Smooth muscle cell of the umbilical artery (primary cell): Measurements from ENCODE around the gene CBARP. TPM values are rescaled to one million over a fixed set of nuclear protein-coding genes. Genes with fewer than 3 reads are reported as not detected.

Source experiments
- total RNA-seq: library from RNA; depleted of rRNA; stranded (reverse); fragments of >200 nt; gene quantifications from 2 replicates; pipeline ENCODE4 v1.2.3, GENCODE V29; 2014

Gene CBARP
- 4.2 and 9.7 TPM in 2 replicates for total RNA-seq

DNA sequence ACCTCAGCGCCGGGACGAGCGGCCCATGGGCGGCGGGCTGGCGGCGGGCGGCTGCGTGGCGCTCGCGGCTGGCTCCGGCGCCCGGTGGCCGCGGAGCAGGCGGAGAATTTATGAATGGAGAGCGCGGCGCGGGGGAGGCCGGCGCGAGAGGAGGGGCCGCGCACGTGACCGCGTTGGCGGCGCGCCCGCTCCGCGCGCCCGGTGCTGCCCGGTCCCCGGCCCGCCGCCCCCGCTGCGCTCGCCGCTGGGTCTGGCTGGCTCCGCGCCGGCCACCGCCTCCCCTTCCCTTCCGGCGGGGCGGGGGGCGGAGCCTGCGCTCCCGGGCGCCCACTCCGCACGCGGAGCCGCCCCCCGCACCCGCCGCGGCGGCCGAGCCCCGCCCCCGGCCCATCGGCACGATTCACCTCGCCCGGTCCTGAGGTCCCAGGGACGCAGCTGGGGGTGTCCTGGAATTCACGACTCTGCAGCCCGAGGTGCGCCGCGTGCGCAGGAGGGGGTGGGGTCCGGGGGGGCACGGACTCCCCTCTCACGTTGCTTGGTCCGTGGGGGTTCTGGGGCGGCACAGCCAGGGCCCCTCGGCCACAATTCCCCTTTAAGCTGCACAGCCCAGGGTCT, at the start of gene CBARP:
CBARP (minus strand) TSS at position 252 of the 615 bp plus-strand sequence. CDS start 1,905 bp downstream, outside the sequence.

GRCh38 chr19:1285737-1286360, 48.0 kb upstream of the CBARP start, which contains the start of gene EFNA2:
EFNA2 (plus strand) TSS chr19:1285873; CDS start chr19:1286169, 296 bp downstream.

GRCh38 chr19:1275260-1275975, 37.6 kb upstream of the CBARP start, which contains the start of gene FAM174C:
FAM174C (plus strand) TSS chr19:1275530; CDS start chr19:1275550, 20 bp downstream.

DNA sequence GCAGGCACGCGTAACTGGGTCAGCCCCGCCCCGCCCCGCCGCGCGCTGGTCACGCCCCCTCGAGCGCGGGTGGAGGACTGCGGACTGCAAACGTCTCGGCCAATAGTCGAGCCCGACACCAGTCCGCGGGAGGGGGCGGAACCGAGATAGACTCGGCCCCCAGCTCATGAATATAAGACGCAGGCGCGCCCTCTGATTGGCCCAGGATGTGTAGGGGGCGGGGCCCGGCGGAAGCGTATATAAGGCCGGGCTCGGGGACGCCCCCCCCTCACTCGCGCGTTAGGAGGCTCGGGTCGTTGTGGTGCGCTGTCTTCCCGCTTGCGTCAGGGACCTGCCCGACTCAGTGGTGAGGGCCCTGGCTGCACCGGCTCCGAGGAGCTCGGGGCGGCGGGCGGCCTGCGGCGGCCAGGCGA, 31.3 kb upstream of the CBARP start, which contains the start of gene CIRBP:
CIRBP (plus strand) TSS at position 268 of the 413 bp plus-strand sequence. CDS start 1,602 bp downstream, outside the sequence.

GRCh38 chr19:1248139-1248785, 10.5 kb upstream of the CBARP start, which contains the start of gene MIDN:
MIDN (plus strand) TSS chr19:1248583; CDS start chr19:1250297, 1,714 bp downstream.

DNA sequence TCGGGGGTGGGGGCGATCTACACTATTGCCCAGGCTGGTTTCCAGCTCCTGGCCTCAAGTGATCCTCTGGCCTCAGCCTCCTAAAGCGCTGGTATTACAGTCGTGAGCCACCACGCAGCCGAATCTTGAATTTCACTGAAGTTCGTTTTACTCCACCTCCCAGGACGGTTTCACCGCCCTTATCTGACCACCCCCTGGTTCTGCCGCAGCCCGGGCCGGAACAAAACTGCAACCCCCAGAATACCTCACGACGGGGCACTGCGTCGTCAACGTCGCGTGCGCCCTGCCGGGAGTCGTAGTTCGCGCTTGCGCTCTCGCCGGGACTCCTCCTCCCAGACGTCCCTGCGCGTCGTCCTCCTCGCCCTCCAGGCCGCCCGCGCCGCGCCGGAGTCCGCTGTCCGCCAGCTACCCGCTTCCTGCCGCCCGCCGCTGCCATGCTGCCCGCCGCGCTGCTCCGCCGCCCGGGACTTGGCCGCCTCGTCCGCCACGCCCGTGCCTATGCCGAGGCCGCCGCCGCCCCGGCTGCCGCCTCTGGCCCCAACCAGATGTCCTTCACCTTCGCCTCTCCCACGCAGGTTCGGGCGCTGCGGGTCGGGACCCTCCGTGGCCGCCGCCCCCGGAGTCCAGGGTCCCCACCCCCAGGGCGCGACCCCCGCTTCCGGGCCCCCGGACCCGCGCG, 3.8 kb upstream of the CBARP start, which contains the start of gene ATP5F1D:
ATP5F1D (plus strand) TSS at position 335 of the 679 bp plus-strand sequence; CDS start at position 435, 100 bp downstream.

GRCh38 chr19:1205114-1206099, 32.4 kb downstream of the CBARP start, which contains the start of gene STK11:
STK11 (plus strand) TSS chr19:1205778; CDS start chr19:1206914, 1,136 bp downstream.

Other genes with a start within 250 kb of the CBARP start
- 0.59 and 0.65 TPM in 2 replicates for gene GRIN3B, start 237.6 kb downstream of the CBARP start, total RNA-seq
- 67.4 and 96.1 TPM in 2 replicates for gene TMEM259, start 216.9 kb downstream of the CBARP start, total RNA-seq
- gene RNU6-2, start 216.5 kb downstream of the CBARP start, total RNA-seq = not detected in 2 replicates
- 284 and 606 TPM in 2 replicates for gene CNN2, start 211.4 kb downstream of the CBARP start, total RNA-seq
- 9.2 and 10.2 TPM in 2 replicates for gene ABCA7, start 197.9 kb downstream of the CBARP start, total RNA-seq
- 0.89 and 0.97 TPM in 2 replicates for gene ARHGAP45, start 170.8 kb downstream of the CBARP start, total RNA-seq
- 63.5 and 107 TPM in 2 replicates for gene POLR2E, start 142.6 kb downstream of the CBARP start, total RNA-seq
- 159 and 328 TPM in 2 replicates for gene GPX4, start 134.0 kb downstream of the CBARP start, total RNA-seq
- gene SBNO2, start 63.7 kb downstream of the CBARP start, total RNA-seq = 46.3 and 72.7 TPM in 2 replicates
- 79.6 and 82.9 TPM in 2 replicates for gene STK11, start 32.2 kb downstream of the CBARP start, total RNA-seq
- 16.0 and 31.6 TPM in 2 replicates for gene ATP5F1D, start 3.7 kb upstream of the CBARP start, total RNA-seq
- 23.2 and 32.6 TPM in 2 replicates for gene MIDN, start 10.6 kb upstream of the CBARP start, total RNA-seq
- 101 and 177 TPM in 2 replicates for gene CIRBP, start 31.3 kb upstream of the CBARP start, total RNA-seq
- 23.8 and 45.4 TPM in 2 replicates for gene FAM174C, start 37.5 kb upstream of the CBARP start, total RNA-seq
- gene EFNA2, start 47.9 kb upstream of the CBARP start, total RNA-seq = not detected in 2 replicates
- 53.2 and 65.3 TPM in 2 replicates for gene NDUFS7, start 145.9 kb upstream of the CBARP start, total RNA-seq
- 30.0 and 30.2 TPM in 2 replicates for gene GAMT, start 163.5 kb upstream of the CBARP start, total RNA-seq
- gene DAZAP1, start 169.6 kb upstream of the CBARP start, total RNA-seq = 39.2 and 75.1 TPM in 2 replicates
- 254 and 522 TPM in 2 replicates for gene RPS15, start 200.4 kb upstream of the CBARP start, total RNA-seq
- 0.46 and 0.89 TPM in 2 replicates for gene APC2, start 212.1 kb upstream of the CBARP start, total RNA-seq
- gene C19orf25, start 241.2 kb upstream of the CBARP start, total RNA-seq = 24.9 and 31.6 TPM in 2 replicates